T-helper 2 cell treated with Interferon-gamma antibody and Interleukin-4, amounts not matched to agents 5 μg/mL and 100 μg/mL, for 36 hours (primary cell): ENCODE results near the gene EYS.
"Not testable (repeated sequence)": the region's sequence is repeated elsewhere in the genome, so short reads cannot be mapped to it uniquely, and the experiment has no call there.

ENCODE experiments used
- DNase-seq: peaks from one replicate; pipeline ENCODE4 v3.0.0; 2021; ENCODE audit warnings: low spot score
- H3K27ac Mint-ChIP-seq: one replicate; pipeline ENCODE4 v1.8.0; 2021; ENCODE audit warnings: mild to moderate bottlenecking, mixed read lengths
- H3K27me3 Mint-ChIP-seq: one replicate; pipeline ENCODE4 v1.8.0; 2021; ENCODE audit warnings: low read depth, mixed read lengths
- H3K36me3 Mint-ChIP-seq: one replicate; pipeline ENCODE4 v1.8.0; 2021; ENCODE audit warnings: low read depth, mixed read lengths
- H3K4me1 Mint-ChIP-seq: one replicate; pipeline ENCODE4 v1.8.0; 2021; ENCODE audit warnings: low read depth, mixed read lengths
- H3K4me3 Mint-ChIP-seq: one replicate; pipeline ENCODE4 v1.8.0; 2022; ENCODE audit warnings: mild to moderate bottlenecking, moderate library complexity, mixed read lengths
- H3K9me3 Mint-ChIP-seq: one replicate; pipeline ENCODE4 v1.8.0; 2021; ENCODE audit warnings: mixed read lengths

EYS gene

DNA sequence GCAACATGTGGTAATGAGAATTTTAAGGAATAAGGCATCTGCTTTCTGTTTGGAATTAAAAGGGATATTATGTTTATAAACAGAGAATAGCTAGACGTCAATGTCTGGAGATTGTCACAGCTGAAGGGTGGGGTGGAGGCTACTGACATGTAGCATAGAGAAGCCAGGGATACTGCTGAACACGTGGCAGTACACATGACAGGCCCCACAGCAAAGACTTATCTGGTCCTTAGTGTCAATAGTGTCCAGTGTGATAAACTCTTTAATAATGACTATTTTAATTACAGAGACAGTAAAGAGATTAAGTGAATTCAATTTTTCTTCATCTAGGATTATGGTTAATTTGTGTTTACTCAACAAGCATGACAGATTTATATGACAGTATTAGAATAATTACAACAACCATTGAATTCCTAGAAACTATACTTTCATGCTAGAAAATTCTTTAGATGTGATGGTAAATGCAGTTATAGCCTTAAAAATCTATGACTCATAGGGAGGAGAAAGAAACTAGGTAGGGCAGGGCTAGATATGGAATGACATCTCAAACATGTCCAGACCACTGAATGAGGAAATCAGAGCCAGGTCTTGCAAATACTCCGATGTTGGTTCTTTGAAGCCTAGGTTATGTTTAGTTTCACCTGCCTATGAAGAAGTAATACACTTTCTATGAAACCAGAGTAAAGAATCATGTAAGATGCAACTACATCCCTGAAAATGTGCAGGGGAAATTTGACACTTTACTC, 1671.9 kb downstream of the EYS start:
- Mint-ChIP-seq H3K27me3 (no peaks in the 10 kb centered on the region), H3K4me3 (no peak overlapping the region), H3K4me1 (no peaks in the 10 kb centered on the region), H3K27ac (no peak overlapping the region), H3K9me3 (peaks cover 5% of the 10 kb centered on the region), H3K36me3 (no peaks in the 10 kb centered on the region)
- DNase-seq, result no peak

DNA sequence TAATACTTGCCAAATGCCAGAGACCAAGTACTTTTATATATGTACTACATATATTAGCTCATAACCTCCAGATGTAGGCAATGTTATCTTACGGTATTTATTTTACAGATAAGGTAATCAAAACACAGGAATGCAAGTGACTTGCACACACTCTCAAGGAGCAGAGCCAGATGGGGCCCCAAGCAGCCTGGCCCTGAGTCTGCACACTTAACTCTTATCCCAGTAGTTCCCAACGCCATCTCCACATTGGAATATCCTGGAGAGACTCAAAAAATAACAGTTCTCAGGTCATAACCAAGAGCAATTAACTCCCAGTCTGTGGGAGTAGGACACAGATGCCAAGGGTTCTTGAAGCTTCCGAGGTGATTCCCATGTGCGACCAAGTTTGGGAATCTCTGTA, 1672.7 kb downstream of the EYS start:
- DNase-seq, result no peak
- no peak overlapping the region for H3K27ac Mint-ChIP-seq

DNA sequence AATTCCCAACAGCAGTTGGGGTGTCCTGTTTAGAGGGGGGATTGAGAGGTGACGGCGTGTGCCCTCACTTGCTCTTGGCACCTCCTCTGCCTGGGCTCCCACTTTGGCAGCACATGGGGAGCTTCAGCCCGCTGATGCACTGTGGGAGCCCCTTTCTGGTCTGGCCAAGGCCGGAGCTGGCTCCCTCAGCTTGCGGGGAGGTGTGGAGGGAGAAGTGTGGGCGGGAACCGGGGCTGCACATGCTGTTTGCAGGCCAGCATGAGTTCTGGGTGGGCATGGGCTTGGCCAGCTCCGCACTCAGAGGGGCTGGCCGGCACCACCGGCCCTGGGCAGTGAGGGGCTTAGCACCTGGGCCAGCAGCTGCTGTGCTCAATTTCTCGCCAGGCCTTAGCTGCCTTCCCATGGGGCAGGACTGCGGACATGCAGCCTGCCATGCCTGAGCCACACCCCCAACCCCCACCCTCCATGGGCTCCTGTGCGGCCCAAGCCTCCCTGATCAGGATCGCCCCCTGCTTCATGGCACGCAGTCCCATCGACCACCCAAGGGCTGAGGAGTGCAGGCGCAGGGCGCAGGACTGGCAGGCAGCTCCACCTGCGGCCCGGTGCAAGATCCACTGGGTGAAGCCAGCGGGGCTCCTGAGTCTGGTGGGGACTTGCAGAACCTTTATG, 1675.9 kb downstream of the EYS start:
- H3K27ac Mint-ChIP-seq, H3K4me3 Mint-ChIP-seq, H3K4me1 Mint-ChIP-seq, H3K27me3 Mint-ChIP-seq, H3K36me3 Mint-ChIP-seq, DNase-seq: not testable (repeated sequence)
- H3K9me3 Mint-ChIP-seq, result peaks cover 14% of the 10 kb centered on the region

More for the DNA sequence above, 1672.7 kb downstream of the EYS start:
- no peaks in the 10 kb centered on the region for H3K36me3 Mint-ChIP-seq
- H3K4me3 Mint-ChIP-seq, result no peak overlapping the region
- peaks cover 6% of the 10 kb centered on the region for H3K9me3 Mint-ChIP-seq
- no peaks in the 10 kb centered on the region for H3K27me3 Mint-ChIP-seq
- H3K4me1 Mint-ChIP-seq, result no peaks in the 10 kb centered on the region

DNA sequence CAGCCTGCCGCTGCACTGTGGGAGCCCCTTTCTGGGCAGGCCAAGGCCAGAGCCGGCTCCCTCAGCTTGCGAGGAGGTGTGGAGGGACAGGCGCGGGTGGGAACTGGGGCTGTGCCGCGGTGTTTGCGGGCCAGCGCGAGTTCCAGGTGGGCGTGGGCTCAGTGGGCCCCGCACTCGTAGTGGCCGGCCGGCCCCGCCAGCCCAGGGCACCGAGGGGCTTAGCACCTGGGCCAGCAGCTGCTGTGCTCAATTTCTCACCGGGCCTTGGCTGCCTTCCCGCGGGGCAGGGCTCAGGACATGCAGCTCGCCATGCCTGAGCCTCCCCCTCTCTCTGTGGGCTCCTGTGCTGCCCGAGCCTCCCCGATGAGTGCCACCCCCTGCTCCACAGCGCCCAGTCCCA, 1683.3 kb downstream of the EYS start:
- Mint-ChIP-seq H3K36me3 (no peaks in the 10 kb centered on the region), H3K4me3 (no peak overlapping the region), H3K9me3 (peaks cover 29% of the 10 kb centered on the region), H3K27ac (no peak overlapping the region), H3K4me1 (no peaks in the 10 kb centered on the region), H3K27me3 (no peaks in the 10 kb centered on the region)
- no peak for DNase-seq

DNA sequence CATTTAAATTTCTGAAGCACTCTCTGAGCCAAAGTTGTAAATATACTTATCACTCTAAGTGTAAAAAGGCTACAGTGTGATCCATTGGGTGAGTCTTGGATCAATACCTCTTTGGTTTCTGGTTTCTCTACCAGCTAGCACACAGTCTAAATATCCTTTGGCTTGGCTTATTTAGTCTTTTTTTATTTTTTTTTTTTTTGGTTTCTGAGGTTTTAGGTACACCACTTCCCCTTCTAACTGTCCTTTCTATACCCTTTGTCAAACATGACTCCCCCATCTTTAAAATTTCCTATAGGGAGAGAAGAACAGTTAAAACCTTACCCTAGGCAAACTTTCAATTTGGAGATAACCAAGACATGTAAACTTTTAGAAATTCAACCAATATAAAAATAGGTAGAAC, 1692.4 kb downstream of the EYS start:
- H3K27ac Mint-ChIP-seq, result no peak overlapping the region
- H3K9me3 Mint-ChIP-seq, result peaks cover 4% of the 10 kb centered on the region
- no peaks in the 10 kb centered on the region for H3K4me1 Mint-ChIP-seq

DNA sequence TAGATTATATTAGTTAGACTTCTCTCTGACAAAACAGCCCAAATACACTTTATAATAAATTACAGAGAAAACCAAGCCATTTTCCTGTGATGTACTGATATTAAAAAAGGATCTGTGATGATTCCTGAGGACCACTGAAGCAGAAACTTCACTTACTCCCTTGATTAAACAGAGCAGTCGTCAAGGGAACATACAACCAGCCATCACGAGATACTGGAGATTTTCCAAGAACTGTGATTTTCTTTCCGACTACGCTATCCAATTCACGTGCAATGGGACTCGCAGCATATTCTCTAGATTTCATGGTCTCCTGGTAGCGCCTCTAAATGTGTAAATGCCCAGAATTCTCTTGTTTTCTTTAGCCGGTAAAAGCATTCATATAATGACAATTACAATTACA, 1694.0 kb downstream of the EYS start:
- Mint-ChIP-seq H3K27me3 (no peaks in the 10 kb centered on the region), H3K4me3 (no peak overlapping the region), H3K9me3 (no peaks in the 10 kb centered on the region), H3K27ac (no peak overlapping the region), H3K36me3 (no peaks in the 10 kb centered on the region), H3K4me1 (no peaks in the 10 kb centered on the region)
- no peak for DNase-seq

More for the DNA sequence above, 1692.4 kb downstream of the EYS start:
- Mint-ChIP-seq H3K27me3 (no peaks in the 10 kb centered on the region), H3K36me3 (no peaks in the 10 kb centered on the region), H3K4me3 (no peak overlapping the region)
- DNase-seq, result no peak

DNA sequence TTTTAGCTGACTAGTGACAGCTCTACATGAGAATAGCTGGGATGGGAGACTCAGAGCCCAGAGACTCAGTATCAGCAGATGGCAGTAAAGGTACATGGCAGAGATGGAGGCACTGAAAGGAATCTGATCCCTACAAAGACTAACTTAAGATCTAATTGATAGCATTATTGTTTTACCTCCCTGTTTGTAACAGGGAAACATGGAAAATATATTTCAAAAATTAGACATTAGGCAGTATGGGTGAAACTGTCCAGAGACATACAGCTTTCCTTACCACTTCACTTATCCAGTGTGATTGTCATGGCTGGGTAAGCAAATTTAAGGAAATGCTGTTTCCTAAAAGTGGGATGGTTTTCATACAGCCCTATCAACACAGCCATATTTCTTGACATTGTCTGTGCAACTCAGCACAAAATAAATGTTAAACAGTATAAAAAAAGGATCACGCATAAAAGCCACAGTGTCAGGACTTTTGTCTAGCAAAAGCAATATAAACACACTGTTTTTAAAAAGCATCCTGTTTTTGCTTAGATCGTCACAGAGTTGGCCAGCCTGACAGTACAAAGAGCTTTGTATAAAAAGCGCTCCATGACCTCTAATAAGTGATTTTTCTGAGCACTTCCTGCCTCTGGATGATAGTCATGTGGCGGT, 1694.5 kb downstream of the EYS start:
- Mint-ChIP-seq H3K4me3 (no peak overlapping the region), H3K9me3 (peaks cover 3% of the 10 kb centered on the region)
- DNase-seq, result no peak

DNA sequence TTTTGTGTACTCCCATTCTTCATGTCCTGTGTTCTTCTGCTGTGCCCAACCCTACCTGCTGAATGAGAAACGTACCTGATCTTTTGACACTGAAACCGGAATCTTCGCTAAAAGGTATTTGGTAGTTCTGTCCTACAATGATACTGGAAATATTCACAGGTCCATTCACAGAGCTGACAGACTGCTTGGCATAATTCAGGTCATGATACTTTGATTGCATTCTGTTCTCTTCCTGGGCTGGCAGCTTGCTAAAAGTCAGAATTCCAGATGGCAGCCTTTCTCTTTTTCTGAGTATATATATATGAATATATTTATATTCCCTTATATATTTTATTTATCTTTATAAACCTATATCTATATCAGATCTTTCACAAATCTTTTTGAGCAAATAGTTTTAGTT, 1696.4 kb downstream of the EYS start:
- Mint-ChIP-seq H3K27ac (no peak overlapping the region), H3K36me3 (no peaks in the 10 kb centered on the region), H3K4me3 (no peak overlapping the region), H3K27me3 (no peaks in the 10 kb centered on the region), H3K4me1 (no peaks in the 10 kb centered on the region), H3K9me3 (peaks cover 5% of the 10 kb centered on the region)
- no peak for DNase-seq

More for the DNA sequence above, 1694.5 kb downstream of the EYS start:
- no peaks in the 10 kb centered on the region for H3K27me3 Mint-ChIP-seq
- H3K36me3 Mint-ChIP-seq, result no peaks in the 10 kb centered on the region
- H3K27ac Mint-ChIP-seq, result no peak overlapping the region
- no peaks in the 10 kb centered on the region for H3K4me1 Mint-ChIP-seq

DNA sequence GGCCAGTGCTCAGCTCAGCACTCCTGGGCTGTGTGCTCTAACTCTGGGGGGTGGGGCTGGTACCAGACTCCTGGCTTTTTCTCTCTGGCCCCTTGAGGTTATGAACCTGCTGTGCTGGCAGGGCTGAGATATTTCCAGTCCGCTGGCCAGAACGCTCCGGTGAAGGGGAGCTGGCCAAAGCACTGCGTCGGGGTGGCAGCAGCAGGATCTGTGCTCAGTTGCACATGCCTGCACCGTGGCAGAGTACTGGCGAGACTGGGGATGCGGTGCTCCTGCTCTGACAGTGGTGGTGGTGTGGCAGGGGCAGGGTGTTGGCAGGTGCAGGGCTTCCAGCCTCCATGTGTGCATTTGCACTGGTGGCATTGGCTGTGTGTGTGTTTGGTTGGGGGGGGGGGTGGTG, 1697.0 kb downstream of the EYS start:
- no peaks in the 10 kb centered on the region for H3K4me1 Mint-ChIP-seq
- no peak for DNase-seq
- no peaks in the 10 kb centered on the region for H3K36me3 Mint-ChIP-seq
- H3K4me3 Mint-ChIP-seq, result no peak overlapping the region
- H3K27ac Mint-ChIP-seq, result no peak overlapping the region
- no peaks in the 10 kb centered on the region for H3K27me3 Mint-ChIP-seq
- peaks cover 5% of the 10 kb centered on the region for H3K9me3 Mint-ChIP-seq

DNA sequence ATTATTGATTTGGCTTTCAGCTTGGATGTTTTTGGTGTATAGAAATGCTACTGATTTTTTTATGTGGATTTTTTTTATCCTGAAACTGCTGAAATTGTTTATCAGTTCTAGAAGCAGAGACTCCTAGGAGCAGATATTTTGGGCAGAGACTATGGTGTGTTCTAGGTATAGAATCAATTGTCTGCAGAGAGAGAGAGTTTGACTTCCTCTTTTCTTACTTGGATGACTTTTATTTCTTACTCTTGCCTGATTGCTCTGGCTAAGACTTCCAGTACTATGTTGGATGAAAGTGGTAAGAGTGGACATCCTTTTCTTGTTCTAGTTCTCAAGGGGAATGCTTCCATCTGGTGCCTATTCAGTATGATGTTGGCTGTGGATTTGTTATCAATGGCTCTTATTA, 1700.8 kb downstream of the EYS start:
- no peaks in the 10 kb centered on the region for H3K27me3 Mint-ChIP-seq
- H3K9me3 Mint-ChIP-seq, result peaks cover 9% of the 10 kb centered on the region
- H3K27ac Mint-ChIP-seq, result no peak overlapping the region
- H3K4me3 Mint-ChIP-seq, result no peak overlapping the region
- no peaks in the 10 kb centered on the region for H3K36me3 Mint-ChIP-seq
- no peak for DNase-seq
- no peaks in the 10 kb centered on the region for H3K4me1 Mint-ChIP-seq

DNA sequence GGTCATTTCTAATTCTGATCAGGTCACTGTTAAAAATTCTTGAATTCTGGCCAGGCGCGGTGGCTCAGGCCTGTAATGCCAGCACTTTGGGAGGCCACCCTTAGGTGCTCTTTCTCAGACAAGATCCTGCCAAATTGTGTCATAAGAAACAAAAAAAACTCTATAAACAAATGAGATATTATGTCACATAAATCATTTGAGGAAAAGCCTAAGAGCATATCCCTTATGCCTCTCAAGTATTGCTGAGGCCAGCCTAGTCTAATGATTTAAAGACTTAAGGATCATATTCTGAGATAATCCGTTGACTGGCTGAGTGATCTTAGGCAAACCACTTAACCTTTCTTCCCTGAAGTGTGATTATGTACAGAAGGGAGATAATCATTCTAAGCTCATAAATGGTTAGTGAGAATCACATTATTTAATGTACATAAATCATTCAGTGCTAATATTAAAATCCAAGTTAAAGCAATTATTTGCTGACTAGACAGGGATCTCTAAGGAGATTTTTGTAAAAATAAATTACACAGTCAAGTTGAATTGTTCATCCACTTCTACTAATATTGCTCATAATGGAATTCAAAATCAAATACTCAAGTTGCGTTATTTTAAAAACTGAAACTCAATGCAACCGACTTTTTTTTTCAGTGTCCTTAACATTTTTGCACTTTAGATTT, 1706.1 kb downstream of the EYS start:
- no peak overlapping the region for H3K27ac Mint-ChIP-seq
- no peaks in the 10 kb centered on the region for H3K27me3 Mint-ChIP-seq
- DNase-seq, result no peak
- H3K9me3 Mint-ChIP-seq, result peaks cover 4% of the 10 kb centered on the region
- H3K36me3 Mint-ChIP-seq, result no peaks in the 10 kb centered on the region
- no peaks in the 10 kb centered on the region for H3K4me1 Mint-ChIP-seq
- H3K4me3 Mint-ChIP-seq, result no peak overlapping the region

DNA sequence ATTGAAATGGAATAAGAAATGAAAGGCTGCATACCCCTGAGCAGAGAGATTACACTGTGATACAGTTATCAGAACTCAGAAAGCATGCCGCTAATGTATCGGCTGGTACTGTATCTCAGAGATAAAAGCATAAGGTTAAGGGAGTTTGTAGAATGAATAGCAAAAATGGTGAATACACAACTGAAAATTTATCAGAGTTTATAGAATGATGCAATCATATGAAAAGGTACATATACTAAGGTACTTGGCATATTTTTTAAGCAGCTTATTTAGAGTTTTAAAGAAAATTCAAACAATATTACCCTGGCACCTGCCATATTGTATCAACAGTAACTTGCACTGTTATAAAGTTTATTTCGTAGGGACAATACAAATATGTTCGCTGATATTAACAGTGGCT, 1707.4 kb downstream of the EYS start:
- H3K9me3 Mint-ChIP-seq, result peaks cover 4% of the 10 kb centered on the region
- H3K36me3 Mint-ChIP-seq, result no peaks in the 10 kb centered on the region
- no peak for DNase-seq
- H3K27ac Mint-ChIP-seq, result no peak overlapping the region
- no peak overlapping the region for H3K4me3 Mint-ChIP-seq
- H3K4me1 Mint-ChIP-seq, result no peaks in the 10 kb centered on the region
- no peaks in the 10 kb centered on the region for H3K27me3 Mint-ChIP-seq

DNA sequence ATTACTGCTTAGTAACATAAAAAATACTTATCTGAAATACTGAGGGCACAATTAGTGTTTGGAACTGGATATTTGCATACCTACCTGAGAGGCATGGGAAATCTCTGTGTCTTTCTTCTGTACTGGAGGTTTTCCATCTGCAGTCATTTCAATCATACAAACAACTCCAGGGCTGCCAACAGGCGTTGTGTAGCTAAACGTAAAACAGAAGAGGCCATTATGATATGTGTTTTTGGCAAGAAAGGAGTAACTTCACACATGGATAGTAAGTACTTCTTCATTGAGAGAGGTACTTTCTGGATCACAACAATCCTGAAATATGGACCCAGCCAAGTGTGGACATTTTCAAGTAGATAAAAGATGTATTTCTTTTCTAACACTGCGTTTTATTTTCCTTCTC, 1708.0 kb downstream of the EYS start:
- Mint-ChIP-seq H3K27me3 (no peaks in the 10 kb centered on the region), H3K9me3 (peaks cover 4% of the 10 kb centered on the region), H3K27ac (no peak overlapping the region), H3K4me1 (no peaks in the 10 kb centered on the region), H3K36me3 (no peaks in the 10 kb centered on the region), H3K4me3 (no peak overlapping the region)
- no peak for DNase-seq

DNA sequence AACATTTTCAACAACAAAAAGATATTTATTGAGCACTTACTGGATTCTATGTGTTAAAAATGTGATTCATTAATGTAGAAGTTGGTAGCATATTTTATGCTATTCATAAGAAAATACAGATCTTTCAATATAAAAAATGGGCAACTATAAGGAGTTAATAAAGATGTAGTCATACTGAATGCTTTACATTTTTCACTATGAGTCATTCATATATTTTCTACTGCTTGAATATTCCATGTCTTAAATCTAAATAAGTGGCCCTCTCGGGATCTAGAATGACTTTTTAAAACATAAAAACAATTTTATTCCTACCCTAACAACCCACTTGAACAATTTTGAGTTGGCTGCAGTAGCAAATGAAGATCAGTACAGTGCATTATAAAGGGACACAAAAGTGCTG, 1709.3 kb downstream of the EYS start:
- Mint-ChIP-seq H3K27me3 (no peaks in the 10 kb centered on the region), H3K27ac (no peak overlapping the region), H3K4me3 (no peak overlapping the region), H3K9me3 (no peaks in the 10 kb centered on the region), H3K36me3 (no peaks in the 10 kb centered on the region), H3K4me1 (no peaks in the 10 kb centered on the region)
- no peak for DNase-seq
